GM19438 (cell line): ENCODE data around the gene MISP.
A peak's percentile ranks its signal among the peaks of the same experiment; 100 is the strongest.

ENCODE experiments used
- ATAC-seq: cut with Tn5 transposase; IDR thresholded peaks from one replicate; pipeline ENCODE4 v1.9.1; 2021; ENCODE audit warnings: low read depth; ENCODE audit not compliant: unreplicated experiment

MISP gene

DNA sequence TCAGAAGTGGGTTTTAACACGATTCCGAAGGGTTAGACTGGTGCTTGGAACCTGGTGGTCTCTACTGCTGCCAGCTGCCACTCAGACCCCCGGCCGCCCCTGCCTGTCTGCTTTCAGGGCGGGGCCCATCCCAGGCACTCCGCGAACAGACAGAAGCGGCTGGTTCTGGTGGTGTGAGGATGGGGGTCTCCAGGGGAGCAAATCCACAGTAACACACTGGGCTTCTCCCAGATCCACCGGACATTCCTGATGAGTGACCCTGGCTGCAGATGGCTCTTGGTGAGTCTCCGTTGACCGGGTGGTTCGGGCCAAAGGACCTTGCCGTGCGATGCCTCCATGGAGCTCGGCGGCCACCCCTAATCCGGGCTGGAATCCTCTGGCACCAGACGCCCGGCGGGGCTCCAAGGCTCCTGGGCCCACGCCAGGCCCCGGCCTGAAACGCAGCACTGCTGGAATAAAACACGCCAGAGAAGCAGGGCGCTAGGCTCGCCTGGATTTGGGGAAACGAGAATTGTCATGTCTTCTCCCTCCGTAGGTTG lies 44.2 kb downstream of the MISP start:
- no peak for ATAC-seq

DNA sequence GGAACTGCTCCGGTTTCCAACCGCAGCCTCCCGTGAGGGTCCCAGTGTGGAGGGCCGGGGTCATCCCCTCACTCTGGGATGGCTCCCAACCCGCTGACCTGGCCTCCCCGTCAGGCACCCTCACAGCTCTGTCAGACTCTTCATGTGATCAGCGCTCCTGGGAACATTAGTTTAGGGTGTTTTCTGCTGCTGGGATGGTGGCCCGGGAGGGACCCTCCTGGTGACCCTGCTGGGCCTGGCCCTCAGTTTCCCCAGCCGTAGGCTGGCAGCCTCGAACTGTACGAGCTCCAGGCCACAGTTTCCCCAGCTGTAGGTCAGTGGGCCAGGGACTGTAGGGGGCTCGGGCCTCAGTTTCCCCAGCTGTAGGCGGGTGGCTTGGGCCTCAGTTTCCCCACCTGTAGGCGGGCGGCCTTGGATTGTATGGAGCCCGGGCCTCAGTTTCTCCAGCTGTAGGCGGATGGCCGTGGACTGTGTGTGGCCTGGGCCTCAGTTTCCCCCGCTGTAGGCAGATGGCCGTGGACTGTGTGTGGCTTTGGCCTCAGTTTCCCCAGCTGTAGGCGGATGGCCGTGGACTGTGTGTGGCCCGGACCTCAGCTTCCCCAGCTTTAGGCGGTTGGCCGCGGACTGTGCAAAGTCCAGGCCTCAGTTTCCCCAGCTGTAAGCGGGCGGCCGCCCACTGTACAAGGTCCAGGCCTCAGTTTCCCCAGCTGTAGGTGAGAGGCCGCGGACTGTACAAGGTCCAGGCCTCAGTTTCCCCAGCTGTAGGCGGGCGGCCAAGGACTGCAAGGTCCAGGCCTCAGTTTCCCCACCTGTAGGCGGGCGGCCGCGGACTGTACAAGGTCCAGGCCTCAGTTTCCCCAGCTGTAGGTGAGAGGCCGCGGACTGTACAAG lies 45.0 kb downstream of the MISP start:
- ATAC-seq, result no peak

DNA sequence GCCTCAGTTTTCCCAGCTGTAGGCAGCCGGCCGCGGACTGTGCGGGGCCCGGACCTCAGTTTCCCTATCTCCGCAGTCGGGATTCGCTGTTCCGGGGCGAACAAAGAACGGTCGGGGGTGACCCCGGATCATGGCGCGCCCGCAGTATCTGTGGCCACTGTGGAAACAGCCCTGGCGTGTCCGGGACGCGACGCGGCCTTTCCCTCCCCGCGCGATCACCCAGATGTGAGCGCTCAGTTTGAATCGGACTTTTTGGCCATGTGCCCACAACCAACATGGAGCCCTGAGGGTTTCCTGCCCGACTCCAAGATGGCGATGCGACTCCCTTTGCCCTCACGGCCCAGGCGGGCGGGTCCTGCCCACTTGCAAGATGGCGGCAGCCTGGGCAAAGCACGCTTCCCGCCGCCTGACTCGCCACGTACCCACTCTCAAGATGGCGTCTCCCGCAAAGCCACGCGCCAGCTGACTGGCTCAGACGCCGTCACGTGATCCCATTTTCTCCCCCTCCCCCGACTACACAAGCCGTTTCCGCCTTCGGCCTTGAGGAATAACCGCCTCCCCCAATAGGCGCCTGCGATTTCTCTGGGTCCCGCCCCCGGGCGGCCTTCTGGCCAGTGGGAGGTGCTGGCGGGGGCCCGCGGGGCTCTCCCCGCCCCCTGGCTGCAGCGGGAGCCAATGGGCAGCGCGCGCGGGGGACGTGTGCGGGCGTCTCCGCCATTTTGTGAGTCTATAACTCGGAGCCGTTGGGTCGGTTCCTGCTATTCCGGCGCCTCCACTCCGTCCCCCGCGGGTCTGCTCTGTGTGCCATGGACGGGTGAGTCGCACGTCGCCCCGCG lies 46.0 kb downstream of the MISP start, which contains the start of gene PTBP1:
PTBP1 (plus strand) TSS at position 761 of the 836 bp plus-strand sequence; CDS start at position 807, 46 bp downstream.
- peak; percentile 80 for ATAC-seq

DNA sequence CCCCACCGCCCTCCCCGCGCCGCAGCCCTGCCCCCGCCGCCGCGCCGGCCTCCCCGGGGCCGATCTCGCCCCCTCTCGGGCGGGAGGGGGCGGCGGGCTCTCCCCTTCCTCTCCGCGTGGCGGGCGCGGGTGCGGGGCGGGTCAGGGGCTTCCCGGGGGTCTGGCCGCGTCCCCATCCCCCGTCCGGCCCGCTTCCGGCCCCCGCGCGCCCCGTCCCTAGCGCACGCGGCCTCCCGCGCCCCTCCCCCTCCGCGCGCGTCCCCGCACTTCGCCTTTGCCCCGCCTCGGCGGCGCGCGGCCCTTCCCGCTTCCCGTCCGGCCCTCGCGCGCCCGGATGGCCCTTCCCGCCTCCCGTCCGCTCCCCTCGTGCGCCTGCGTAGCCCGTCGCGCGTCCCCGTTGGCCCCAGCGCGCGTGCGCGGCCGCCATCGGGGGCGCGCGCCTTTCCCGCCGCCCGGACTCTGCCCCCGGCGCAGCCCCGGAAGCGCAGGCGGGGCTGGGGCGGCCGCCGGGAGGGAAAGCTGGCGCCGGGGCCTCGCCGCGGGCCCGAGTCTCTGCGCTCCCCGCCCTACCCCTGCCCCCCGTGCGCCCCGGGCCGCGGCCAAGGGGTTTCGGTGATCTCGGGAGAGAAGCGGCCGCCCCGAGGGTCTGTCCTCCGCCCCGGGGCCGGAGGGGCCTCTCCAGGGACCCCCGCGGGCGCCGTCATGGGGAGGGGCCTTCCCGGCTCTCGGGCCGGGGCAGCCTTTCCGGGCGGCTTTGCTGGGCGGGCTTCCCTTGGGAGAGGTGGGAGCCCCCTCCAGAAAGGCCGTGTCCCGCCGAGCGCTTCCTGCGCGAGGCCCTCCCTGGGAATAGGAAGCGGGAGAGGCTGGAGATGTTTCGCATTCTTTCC lies 46.9 kb downstream of the MISP start:
- peak; percentile 36 for ATAC-seq

DNA sequence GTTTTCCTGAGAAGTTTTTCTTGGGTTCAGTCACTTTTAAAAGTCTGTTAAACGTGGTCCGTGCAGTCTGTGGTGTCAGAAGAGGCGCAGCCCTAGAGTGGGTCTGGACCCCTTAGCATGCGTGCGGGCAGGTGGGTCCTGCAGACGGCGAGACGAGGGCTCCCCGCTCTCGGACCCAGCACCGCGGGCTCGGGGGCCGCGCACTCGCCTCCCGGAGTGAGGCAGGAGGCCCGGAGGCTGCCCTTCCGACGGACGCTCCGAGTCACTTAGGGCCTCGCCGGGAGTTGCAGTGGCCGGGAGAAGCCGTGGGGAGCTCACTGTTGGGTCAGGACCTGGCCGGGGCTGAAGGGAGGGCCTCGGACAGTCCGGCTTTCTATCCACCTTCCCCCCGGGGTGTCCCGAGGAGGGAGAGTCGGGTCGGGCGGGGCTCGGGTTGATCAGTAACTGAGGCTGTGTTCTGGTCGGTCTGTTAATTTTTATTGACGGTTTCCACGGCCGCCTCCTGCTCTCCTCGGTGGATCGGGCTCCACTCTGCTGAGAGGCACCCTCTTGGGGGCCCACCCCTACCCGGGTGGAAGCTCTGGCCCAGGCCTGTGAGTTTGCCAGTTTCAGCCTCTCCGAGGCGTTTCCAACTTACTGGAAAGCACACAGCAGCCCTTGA lies 47.6 kb downstream of the MISP start:
- ATAC-seq, result no peak

DNA sequence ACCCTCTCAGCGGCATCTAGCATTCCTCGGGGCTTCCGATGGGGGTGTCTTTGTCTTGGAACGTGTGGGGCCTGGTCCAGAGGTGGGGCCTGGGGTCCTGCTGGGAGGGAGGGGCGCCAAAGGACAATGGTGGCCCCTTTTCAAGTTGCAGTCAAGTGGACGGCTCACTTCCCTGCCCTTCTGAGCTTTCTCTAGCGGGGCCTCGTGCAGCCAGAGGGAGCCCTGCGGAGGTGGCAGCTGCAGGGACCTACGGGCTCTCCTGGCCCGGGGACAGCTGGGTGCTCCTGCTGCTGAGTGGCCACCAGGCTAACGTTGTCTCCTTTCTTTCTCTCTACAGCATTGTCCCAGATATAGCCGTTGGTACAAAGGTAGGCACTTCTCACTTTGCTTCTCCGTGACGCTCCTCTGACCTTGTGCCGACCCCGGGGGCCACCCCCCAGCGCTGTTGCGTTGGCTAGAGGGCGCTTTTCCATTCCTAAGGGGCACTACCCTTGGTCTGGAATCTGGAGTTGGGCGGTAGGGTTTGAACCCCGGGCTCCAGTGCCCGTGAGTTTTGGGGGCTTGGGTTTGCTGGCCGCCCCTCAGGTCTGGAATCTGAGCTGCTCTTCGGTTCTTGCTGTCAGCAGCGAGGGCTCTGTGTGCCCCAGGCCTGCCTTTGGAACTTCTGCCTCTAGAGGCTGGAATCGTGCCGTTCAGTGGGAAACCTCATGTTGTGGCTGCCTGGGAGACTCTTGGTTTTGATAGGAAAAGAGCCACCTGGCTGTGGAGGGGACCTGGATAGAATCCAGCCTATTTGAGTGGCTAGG lies 48.4 kb downstream of the MISP start:
- no peak for ATAC-seq

DNA sequence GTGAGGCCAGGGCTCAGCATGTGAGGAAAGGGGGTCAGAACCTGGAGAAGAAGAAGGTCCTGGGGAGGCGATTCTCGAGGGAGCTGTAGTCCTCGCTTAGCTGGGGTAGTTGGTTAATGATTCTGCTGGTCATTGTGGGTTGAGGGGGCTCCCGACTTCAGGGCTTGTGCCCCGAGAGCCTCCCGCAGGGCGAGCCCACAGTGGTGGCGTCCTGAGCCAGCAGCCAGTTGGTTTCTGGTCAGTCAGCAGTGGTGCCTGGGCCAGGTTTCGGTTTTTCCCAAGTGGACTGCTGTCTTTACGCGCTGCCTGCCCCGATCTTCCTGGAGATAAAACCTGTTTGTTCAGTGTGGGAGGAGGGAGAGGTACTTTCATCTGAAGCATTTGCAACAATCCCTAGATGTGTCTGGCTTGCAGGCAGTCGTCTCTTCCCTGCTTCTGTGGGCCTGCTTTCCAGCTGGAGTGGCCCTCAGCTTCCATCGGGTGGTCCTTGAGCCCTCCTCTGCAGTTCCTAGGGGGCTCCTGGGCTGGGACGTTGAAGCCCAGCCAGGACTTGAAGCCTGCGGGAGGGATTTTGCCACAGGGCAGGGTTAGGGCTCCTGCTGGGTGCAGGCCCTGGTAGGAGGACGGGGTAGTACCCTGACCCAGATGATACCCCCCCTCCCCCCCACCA lies 49.6 kb downstream of the MISP start:
- ATAC-seq, result no peak

DNA sequence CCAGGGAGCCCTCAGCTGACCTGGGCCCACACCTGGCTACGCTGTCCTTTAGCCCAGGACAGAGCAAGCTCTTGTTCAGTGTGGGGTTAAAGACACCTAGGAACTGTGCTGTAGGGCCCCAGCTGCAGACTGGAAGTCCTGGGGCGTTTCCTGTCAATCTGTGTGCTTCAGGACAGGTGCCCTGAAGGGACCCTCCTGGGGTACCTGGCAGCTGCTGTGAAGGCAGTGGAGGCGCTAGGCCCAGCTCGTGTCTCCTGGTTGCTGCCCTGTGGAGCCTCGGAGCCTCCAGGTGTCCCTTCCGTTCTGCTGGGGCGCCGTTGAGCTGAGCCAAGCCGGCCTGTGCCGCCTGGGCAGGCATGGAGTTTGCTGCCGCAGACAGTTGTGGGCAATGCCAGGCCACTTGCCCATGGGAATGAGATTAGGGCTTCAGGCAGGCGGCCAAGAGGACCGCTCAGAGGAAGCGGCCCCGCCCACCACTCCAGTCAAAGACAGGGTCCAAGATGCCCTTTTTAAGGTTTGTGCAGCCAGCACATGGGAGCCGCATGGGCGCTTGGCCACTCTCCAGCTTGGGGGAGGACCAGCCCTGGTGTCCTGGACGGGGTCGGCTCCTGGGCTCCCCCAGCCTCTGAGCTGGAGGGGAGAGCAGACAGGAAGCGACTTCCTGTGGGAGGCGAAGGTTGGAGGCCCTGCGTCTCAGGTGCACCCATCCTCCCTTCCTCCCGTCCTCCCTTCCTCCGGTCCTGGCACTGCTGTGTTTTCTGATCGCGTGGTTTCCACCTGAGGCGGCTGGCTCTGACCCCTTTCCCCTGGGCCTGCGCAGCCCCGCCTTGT lies 50.3 kb downstream of the MISP start:
- no peak for ATAC-seq

DNA sequence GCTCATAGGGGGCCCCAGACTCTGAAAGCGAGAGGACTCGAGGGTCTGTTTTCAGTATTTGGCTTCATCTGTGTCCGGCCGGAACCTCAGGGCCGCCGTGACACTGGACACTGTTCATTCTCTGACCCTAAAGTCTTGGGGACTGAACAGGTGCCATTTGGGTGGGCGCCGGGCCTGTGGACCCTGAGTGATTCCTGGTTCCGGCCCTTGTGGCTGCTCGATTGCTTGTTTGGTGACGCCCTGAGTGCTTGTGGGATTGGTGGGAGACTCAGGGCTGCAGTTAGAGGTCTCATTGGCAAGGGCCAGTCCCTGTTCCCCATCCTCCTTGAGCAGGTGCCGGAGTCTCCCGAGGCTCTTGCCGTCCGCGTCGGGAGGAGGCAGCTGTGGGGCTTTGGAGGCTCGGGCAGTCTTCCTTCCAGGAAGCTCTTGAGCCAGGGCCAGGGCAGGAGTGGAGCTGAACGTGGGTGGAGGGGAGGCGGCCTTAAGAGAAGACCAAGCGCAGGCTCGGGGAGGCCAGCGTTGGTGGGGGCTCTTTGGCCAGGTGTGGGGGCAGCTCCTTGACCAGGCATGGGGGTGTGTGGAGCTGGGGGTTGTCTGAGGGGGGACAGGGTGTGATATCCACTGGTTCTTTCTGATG lies 51.1 kb downstream of the MISP start:
- ATAC-seq, result no peak

DNA sequence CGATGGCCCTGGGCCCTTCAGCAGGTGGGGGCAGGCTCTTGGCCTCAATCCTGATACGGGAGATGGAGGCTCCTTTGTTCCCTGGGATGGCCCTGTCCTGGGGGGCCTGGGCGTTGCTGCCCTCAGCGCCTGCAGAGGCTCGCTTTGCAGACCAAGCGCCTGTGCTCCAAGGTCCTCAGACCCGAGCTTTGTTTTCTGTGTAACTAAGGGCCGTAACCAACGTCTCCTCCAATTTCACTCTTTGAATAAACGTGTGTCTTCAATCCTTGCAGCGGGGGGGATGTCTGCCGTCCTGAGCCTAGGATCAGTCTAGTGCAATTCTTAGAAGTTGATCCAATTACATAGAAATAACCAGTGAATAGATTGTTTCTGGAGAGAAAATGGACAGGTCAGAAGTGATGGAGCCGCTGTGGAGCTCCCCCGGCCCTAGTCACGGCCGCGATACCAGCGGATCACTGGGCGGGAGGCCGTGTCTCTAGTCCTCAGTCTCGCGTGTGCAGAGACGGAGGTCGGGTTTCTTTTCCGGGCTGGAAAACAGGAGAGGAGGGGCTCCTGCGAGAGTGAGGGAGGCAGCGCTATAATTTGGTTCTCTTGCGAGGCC lies 51.7 kb downstream of the MISP start:
- no peak for ATAC-seq

DNA sequence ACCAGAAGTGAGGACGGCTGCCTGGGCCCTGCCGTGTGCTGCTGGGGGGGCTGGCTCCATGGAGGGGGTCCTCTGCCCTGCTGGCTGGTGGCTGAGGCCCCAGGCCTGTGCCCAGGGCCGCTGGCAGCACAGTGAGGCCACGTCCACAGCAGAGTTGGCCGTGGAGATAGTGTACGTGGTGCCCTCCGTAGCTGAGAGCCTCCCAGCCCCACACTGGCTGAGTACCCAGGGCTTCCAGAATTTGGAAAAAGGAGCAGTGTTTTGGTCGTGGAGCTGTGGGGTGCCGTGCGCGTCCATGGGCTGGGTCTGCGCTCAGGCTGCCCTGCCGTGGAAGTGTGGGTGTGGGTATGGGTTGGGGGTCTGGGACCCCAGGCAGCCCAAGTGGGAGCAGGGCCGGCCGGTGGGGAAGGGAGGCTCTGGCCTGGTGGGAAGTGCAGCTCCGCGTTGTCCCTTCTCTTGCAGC lies 52.2 kb downstream of the MISP start:
- no peak for ATAC-seq

DNA sequence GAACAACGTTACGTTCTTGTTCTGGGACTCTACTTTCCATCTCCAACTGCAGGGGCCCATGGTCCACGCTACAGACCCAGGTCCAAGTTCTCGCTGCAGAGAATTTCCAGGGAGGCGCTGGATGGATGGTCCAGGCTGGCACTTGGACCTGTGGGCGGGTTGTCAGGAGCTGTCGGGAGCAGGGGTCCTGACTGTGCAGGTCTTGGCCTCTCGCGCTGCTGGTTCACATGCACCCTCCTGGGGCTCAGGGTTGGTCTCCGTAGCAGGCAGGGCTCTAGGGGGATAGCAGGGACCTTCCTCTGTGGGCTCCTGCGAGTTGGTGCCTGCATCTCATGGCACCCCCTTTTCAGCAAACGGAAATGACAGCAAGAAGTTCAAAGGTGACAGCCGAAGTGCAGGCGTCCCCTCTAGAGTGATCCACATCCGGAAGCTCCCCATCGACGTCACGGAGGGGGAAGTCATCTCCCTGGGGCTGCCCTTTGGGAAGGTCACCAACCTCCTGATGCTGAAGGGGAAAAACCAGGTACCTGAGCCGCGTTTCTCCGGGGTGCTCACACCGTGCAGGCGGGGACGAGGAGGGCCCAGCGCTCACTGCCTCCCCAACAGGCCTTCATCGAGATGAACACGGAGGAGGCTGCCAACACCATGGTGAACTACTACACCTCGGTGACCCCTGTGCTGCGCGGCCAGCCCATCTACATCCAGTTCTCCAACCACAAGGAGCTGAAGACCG lies 52.9 kb downstream of the MISP start:
- no peak for ATAC-seq

DNA sequence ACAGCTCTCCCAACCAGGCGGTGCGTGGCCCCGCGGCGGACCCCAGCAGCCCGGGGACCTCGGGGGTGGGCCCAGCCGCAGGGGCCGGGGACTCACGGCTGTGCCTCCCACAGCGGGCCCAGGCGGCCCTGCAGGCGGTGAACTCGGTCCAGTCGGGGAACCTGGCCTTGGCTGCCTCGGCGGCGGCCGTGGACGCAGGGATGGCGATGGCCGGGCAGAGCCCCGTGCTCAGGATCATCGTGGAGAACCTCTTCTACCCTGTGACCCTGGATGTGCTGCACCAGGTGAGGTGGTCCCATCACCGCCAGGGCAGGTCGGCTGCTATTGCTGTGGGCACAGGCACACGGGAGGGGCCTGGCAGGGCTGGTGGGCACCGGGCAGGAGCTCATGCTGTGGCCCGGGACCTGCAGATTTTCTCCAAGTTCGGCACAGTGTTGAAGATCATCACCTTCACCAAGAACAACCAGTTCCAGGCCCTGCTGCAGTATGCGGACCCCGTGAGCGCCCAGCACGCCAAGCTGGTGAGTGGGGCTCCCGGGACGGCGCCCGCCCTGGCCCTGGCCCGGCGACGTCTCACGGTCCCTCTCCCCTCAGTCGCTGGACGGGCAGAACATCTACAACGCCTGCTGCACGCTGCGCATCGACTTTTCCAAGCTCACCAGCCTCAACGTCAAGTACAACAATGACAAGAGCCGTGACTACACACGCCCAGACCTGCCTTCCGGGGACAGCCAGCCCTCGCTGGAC lies 53.7 kb downstream of the MISP start:
- no peak for ATAC-seq

DNA sequence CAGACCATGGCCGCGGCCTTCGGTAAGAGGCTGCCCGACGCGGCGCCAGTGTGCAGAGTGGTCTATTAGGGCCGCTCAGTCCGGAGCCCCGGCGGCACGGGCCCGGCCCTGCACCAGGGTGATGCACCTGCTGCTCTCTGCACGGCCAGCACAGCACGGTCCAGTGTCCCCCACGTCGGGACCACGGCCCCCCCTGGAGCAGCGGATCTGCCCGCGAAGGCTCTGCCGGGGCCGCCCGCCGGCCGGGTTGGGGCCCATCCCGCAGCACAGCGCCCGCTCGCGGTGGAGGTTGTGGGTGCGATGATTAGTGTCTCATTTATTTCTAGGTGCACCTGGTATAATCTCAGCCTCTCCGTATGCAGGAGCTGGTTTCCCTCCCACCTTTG lies 54.2 kb downstream of the MISP start:
- ATAC-seq, result no peak
